Lower leg skin (tissue), 4 donors: ENCODE measurements around the gene WWTR1. TPM values are rescaled to one million over a fixed set of nuclear protein-coding genes. Genes with fewer than 3 reads are reported as not detected.

ENCODE experiments used
- DNase-seq, 2 donors: peaks; one replicate each; pipeline ENCODE4 v3.0.0-alpha.2; 2019; ENCODE audit warnings: low spot score in 2 of 2
- H3K4me3 ChIP-seq: fragments of 200-600 bp; sonication (generic); 2 replicates; pipeline ENCODE4 v1.5.1; 2017; ENCODE audit warnings: mild to moderate bottlenecking, low read depth; ENCODE audit not compliant: poor library complexity, severe bottlenecking
- POLR2A ChIP-seq, 2 donors: fragments of 450-650 bp; IDR thresholded peaks; one replicate each; pipeline ENCODE4 v1.6.1; 2016 to 2017; ENCODE audit warnings: antibody characterized with exemption in 2 of 2, mild to moderate bottlenecking in 1 of 2, moderate library complexity in 1 of 2
- WGBS, 2 donors: methylation state at CpG; one replicate each; pipeline ENCODE4 v1.1.5; 2018; 5-methylcytosine and 5-hydroxymethylcytosine counted together
- intact Hi-C: fragments of 100-400 bp; cut with DNase I; formaldehyde crosslinking; loops from one replicate; pipeline ENCODE4 v1.15.0; 2023; ENCODE audit warnings: low total_unique reads
- total RNA-seq, 4 donors: library from RNA; depleted of rRNA; stranded (reverse); fragments of >200 nt; gene quantifications; one replicate each; pipeline ENCODE4 v1.1.0, GENCODE V29; 2016
- TF ChIP-seq, protein P1 (sequence below), 3 donors: fragments of 450-650 bp; IDR thresholded peaks; one replicate each; pipeline ENCODE4 v1.5.1; 2016; ENCODE audit warnings: antibody characterized with exemption in 3 of 3, mild to moderate bottlenecking in 3 of 3, moderate library complexity in 2 of 3

WWTR1 gene
- total RNA-seq, 4 donors from 2014 or later = 52.4 to 78.1 (median 56.1) TPM

GRCh38 chr3:149559525-149559924 lies 98.3 kb downstream of the WWTR1 start:
- 75 to 91% methylated on average over 1 of the region's 1 CpG for WGBS, 2 donors
- H3K4me3 ChIP-seq = no peak overlapping the region
- TF ChIP-seq, protein P1, sequence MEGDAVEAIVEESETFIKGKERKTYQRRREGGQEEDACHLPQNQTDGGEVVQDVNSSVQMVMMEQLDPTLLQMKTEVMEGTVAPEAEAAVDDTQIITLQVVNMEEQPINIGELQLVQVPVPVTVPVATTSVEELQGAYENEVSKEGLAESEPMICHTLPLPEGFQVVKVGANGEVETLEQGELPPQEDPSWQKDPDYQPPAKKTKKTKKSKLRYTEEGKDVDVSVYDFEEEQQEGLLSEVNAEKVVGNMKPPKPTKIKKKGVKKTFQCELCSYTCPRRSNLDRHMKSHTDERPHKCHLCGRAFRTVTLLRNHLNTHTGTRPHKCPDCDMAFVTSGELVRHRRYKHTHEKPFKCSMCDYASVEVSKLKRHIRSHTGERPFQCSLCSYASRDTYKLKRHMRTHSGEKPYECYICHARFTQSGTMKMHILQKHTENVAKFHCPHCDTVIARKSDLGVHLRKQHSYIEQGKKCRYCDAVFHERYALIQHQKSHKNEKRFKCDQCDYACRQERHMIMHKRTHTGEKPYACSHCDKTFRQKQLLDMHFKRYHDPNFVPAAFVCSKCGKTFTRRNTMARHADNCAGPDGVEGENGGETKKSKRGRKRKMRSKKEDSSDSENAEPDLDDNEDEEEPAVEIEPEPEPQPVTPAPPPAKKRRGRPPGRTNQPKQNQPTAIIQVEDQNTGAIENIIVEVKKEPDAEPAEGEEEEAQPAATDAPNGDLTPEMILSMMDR (IDR thresholded peaks at IDR 0.05) = no peak
- no peak for TF ChIP-seq POLR2A (IDR thresholded peaks at IDR 0.05)
- intact Hi-C loops = no loop called here
- no peak for DNase-seq

DNA sequence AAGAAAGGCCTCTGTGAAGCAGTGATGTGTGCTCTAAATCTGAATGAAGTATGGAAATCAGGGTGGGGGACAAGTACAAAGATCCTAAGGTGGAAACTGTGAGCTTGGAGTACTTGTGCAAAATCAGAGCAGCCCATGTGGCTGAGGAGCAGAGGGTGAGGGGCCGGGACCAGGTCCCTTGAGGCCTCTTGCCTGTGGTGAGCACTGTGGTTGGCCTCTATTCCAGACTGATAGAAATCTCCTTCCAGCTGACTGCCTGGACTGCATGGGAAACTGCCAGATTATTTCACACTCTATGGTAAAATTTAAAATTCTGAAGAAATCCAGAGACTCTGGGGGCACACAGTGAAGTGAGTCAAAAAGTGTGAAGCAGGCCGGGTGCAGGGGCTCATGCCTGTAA lies 101.9 kb downstream of the WWTR1 start:
- WGBS, 2 donors = 49 to 56% methylated on average over 2 of the region's 2 CpGs
- TF ChIP-seq, protein P1 (IDR thresholded peaks at IDR 0.05) = no peak
- TF ChIP-seq POLR2A (IDR thresholded peaks at IDR 0.05) = no peak
- intact Hi-C loops = no loop called here
- DNase-seq = no peak
- no peak overlapping the region for H3K4me3 ChIP-seq

DNA sequence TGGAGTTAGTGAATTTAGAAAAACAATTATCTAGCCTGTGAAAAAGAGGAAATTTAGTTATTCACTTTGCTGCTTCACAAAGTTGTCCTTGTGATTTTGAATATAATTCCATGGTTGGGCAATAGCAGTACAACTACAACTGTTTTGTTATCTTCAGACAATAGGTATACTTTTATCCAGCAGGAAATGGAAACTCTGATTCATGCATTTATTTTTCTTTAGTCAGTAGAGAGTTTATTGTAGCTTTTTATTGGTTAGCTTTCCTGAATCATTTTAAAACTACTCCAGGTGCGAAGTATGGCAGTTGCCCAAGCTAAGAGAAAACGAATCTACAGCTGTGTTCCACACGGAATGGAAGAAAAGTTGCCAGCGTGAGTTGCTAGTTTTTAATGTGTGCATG lies 103.0 kb downstream of the WWTR1 start:
- WGBS, 2 donors = 13 to 26% methylated on average over 4 of the region's 4 CpGs
- no peak for DNase-seq
- no peak overlapping the region for H3K4me3 ChIP-seq
- intact Hi-C loops = no loop called here
- TF ChIP-seq, protein P1 (IDR thresholded peaks at IDR 0.05) = no peak
- TF ChIP-seq POLR2A (IDR thresholded peaks at IDR 0.05) = no peak

DNA sequence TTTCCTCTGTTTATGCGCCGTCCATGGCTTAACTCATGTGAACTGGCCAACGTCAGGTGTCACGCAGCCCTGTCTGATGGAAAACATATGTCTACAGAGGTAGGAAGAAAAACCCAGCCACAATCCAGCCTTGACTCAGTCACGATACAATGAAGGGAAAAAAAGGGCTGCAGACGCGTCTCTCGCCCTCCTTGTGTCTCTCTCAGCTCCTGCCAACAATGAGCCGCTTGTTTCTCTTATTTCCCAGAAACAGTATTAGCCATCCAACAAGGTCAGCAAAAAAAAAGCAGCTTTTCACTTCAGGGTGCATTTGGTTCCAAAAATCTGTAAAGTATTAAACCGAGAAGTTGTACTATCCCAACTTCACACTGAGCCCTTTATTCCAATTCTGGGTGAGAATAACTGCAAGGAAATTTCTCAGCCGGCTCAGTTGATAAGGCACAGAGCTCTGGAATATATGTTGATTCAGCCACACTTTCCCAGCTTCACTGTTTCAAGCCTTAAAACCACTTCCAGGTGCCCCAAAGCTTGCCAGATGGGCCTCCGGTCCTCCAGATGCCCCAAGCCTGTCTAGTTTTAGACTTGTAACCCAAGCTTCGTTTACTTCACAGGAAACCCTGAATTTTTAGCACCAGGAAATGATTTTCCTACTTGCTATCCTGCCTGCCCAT lies 103.9 kb downstream of the WWTR1 start:
- 43 to 44% methylated on average over 13 of the region's 13 CpGs for WGBS, 2 donors
- intact Hi-C loops = no loop called here
- TF ChIP-seq POLR2A (IDR thresholded peaks at IDR 0.05) = no peak
- TF ChIP-seq, protein P1 (IDR thresholded peaks at IDR 0.05) = no peak
- peak in 1 of 2 donors; percentile 35 for DNase-seq
- H3K4me3 ChIP-seq = no peak overlapping the region

DNA sequence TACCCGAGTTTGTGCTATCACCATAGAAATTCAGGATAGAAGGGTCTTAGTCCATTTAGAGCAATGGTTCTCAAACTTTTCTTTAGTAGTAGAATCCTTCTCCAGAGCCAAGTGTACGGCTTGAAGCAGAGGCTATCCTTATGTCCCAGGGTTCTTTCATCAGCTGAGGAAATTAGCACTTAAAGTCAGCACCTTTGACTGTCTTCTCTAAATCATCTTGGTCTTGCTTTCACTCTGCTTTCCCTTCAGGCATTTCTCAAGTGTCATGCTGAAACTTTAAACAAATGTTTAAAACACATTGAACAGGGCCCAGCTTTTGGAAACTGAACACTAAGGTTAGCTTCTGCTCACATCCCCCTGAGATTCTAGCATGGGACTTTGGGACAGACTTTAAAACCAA lies 105.1 kb downstream of the WWTR1 start:
- intact Hi-C loops = no loop called here
- 82 to 87% methylated on average over 2 of the region's 2 CpGs for WGBS, 2 donors
- DNase-seq = no peak
- H3K4me3 ChIP-seq = no peak overlapping the region
- no peak for TF ChIP-seq POLR2A (IDR thresholded peaks at IDR 0.05)
- TF ChIP-seq, protein P1 (IDR thresholded peaks at IDR 0.05) = no peak

DNA sequence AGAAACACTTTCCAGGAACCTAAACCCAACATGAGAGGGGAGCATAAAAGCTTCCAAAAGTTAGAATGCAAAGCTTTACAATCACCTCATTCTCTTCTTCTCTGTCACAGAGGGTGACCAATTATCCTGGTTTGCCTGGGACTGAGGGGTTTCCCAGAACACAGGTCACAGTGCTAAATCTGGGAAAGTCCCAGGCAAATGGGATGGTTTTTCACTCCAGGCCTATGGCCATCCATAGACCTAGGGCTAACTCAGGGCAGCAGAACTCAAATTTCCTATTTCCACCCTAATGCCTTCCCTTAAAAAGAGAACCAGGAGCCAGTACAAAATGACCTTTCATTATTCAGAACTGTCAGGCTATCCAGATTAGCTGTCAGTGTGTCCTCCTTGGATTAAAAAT lies 106.3 kb downstream of the WWTR1 start:
- DNase-seq = no peak
- no peak overlapping the region for H3K4me3 ChIP-seq
- intact Hi-C loops = no loop called here

More for the DNA sequence above, 106.3 kb downstream of the WWTR1 start:
- no peak for TF ChIP-seq POLR2A (IDR thresholded peaks at IDR 0.05)
- TF ChIP-seq, protein P1 (IDR thresholded peaks at IDR 0.05) = no peak
